HEK293 (cell line): ENCODE measurements around the gene MARCHF3.

ENCODE experiments used
- HOXD13 ChIP-seq: sonication (generic); formaldehyde crosslinking; IDR thresholded peaks from 2 replicates; pipeline ENCODE4 v1.8.0; 2022; ENCODE audit warnings: missing genetic modification reagents, borderline replicate concordance
- MZF1 ChIP-seq: fragments of 450-650 bp; formaldehyde crosslinking; IDR thresholded peaks from 2 replicates; pipeline ENCODE4 v1.5.1; 2017; ENCODE audit warnings: missing biosample characterization, missing genetic modification characterization, borderline replicate concordance
- SALL2 ChIP-seq: fragments of 450-650 bp; formaldehyde crosslinking; IDR thresholded peaks from 2 replicates; pipeline ENCODE4 v1.5.0; 2017; ENCODE audit warnings: missing biosample characterization, mild to moderate bottlenecking, missing genetic modification characterization, borderline replicate concordance
- SP3 ChIP-seq: fragments of 450-650 bp; formaldehyde crosslinking; IDR thresholded peaks from 2 replicates; pipeline ENCODE4 v1.5.1; 2016; ENCODE audit warnings: missing biosample characterization, missing genetic modification characterization
- ZBTB8A ChIP-seq: fragments of 450-650 bp; formaldehyde crosslinking; IDR thresholded peaks from 2 replicates; pipeline ENCODE4 v1.5.1; 2016; ENCODE audit warnings: missing biosample characterization, missing genetic modification characterization
- ZFP37 ChIP-seq: fragments of 450-650 bp; formaldehyde crosslinking; IDR thresholded peaks from 2 replicates; pipeline ENCODE4 v1.5.1; 2016; ENCODE audit warnings: missing biosample characterization, missing genetic modification characterization
- ZNF132 ChIP-seq: fragments of 450-650 bp; formaldehyde crosslinking; IDR thresholded peaks from 2 replicates; pipeline ENCODE4 v1.5.1; 2017; ENCODE audit warnings: missing biosample characterization, missing genetic modification characterization, borderline replicate concordance
- ZNF140 ChIP-seq: fragments of 450-650 bp; formaldehyde crosslinking; IDR thresholded peaks from 2 replicates; pipeline ENCODE4 v1.5.1; 2016; ENCODE audit warnings: missing biosample characterization, missing genetic modification characterization
- ZNF169 ChIP-seq: fragments of 450-650 bp; formaldehyde crosslinking; IDR thresholded peaks from 2 replicates; pipeline ENCODE4 v1.5.1; 2016; ENCODE audit warnings: missing biosample characterization, missing genetic modification characterization
- ZNF19 ChIP-seq: fragments of 450-650 bp; formaldehyde crosslinking; IDR thresholded peaks from 2 replicates; pipeline ENCODE4; 2016; ENCODE audit warnings: missing biosample characterization, missing genetic modification characterization, low read depth
- ZNF2 ChIP-seq: fragments of 450-650 bp; formaldehyde crosslinking; IDR thresholded peaks from 2 replicates; pipeline ENCODE4 v1.5.1; 2016; ENCODE audit warnings: missing biosample characterization, missing genetic modification characterization
- ZNF211 ChIP-seq: fragments of 450-650 bp; formaldehyde crosslinking; IDR thresholded peaks from 2 replicates; pipeline ENCODE4 v1.5.1; 2016; ENCODE audit warnings: low read depth, missing biosample characterization, missing genetic modification characterization
- ZNF239 ChIP-seq: fragments of 450-650 bp; formaldehyde crosslinking; IDR thresholded peaks from 2 replicates; pipeline ENCODE4 v1.5.1; 2016; ENCODE audit warnings: missing biosample characterization, missing genetic modification characterization
- ZNF37A ChIP-seq: fragments of 450-650 bp; IDR thresholded peaks from 2 replicates; pipeline ENCODE4 v1.5.1; 2018; ENCODE audit warnings: missing biosample characterization, missing genetic modification characterization
- ZNF433 ChIP-seq: fragments of 450-650 bp; formaldehyde crosslinking; IDR thresholded peaks from 2 replicates; pipeline ENCODE4 v1.5.1; 2016; ENCODE audit warnings: missing biosample characterization, missing genetic modification characterization, low read depth
- ZNF571 ChIP-seq: fragments of 450-650 bp; formaldehyde crosslinking; IDR thresholded peaks from 2 replicates; pipeline ENCODE4 v1.5.0; 2017; ENCODE audit warnings: missing biosample characterization, missing genetic modification characterization
- ZNF610 ChIP-seq: fragments of 450-650 bp; formaldehyde crosslinking; IDR thresholded peaks from 2 replicates; pipeline ENCODE4 v1.5.1; 2016; ENCODE audit warnings: missing biosample characterization, missing genetic modification characterization, borderline replicate concordance
- ZNF621 ChIP-seq: fragments of 450-650 bp; formaldehyde crosslinking; IDR thresholded peaks from 2 replicates; pipeline ENCODE4 v1.5.1; 2017; ENCODE audit warnings: missing biosample characterization, missing genetic modification characterization
- ZNF629 ChIP-seq: fragments of 450-650 bp; formaldehyde crosslinking; IDR thresholded peaks from 2 replicates; pipeline ENCODE4 v1.5.1; 2017; ENCODE audit warnings: missing biosample characterization, missing genetic modification characterization
- ZNF660 ChIP-seq: fragments of 450-650 bp; IDR thresholded peaks from 2 replicates; pipeline ENCODE4 v1.5.1; 2018; ENCODE audit warnings: missing biosample characterization, mild to moderate bottlenecking, missing genetic modification characterization
- ZNF792 ChIP-seq: fragments of 450-650 bp; formaldehyde crosslinking; IDR thresholded peaks from 2 replicates; pipeline ENCODE4 v1.5.1; 2016; ENCODE audit warnings: missing biosample characterization, missing genetic modification characterization
- ZNF837 ChIP-seq: fragments of 450-650 bp; formaldehyde crosslinking; IDR thresholded peaks from 2 replicates; pipeline ENCODE4 v1.5.1; 2016; ENCODE audit warnings: missing biosample characterization, missing genetic modification characterization
- TF ChIP-seq, protein P1 (sequence below): fragments of 450-650 bp; formaldehyde crosslinking; IDR thresholded peaks from 2 replicates; pipeline ENCODE4 v1.5.1; 2016; ENCODE audit warnings: missing biosample characterization, missing genetic modification characterization, borderline replicate concordance
- TF ChIP-seq, protein P2 (sequence below): fragments of 450-650 bp; formaldehyde crosslinking; optimal IDR thresholded peaks from 2 replicates; pipeline ENCODE3; 2016; ENCODE audit warnings: missing biosample characterization, mild to moderate bottlenecking, missing genetic modification characterization
- TF ChIP-seq, protein P3 (sequence below): fragments of 450-650 bp; formaldehyde crosslinking; IDR thresholded peaks from 2 replicates; pipeline ENCODE4 v1.5.1; 2016; ENCODE audit warnings: missing biosample characterization, missing genetic modification characterization
- TF ChIP-seq, protein P4 (sequence below): fragments of 450-650 bp; formaldehyde crosslinking; IDR thresholded peaks from 2 replicates; pipeline ENCODE4 v1.5.1; 2016; ENCODE audit warnings: missing biosample characterization, missing genetic modification characterization
- TF ChIP-seq, protein P5 (sequence below): fragments of 450-650 bp; formaldehyde crosslinking; IDR thresholded peaks from 2 replicates; pipeline ENCODE4 v1.5.1; 2016; ENCODE audit warnings: missing biosample characterization, missing genetic modification characterization
- TF ChIP-seq, protein P6 (sequence below): fragments of 450-650 bp; formaldehyde crosslinking; IDR thresholded peaks from 2 replicates; pipeline ENCODE4 v1.5.1; 2017; ENCODE audit warnings: missing biosample characterization, missing genetic modification characterization
- TF ChIP-seq, protein P7 (sequence below): fragments of 450-650 bp; formaldehyde crosslinking; IDR thresholded peaks from 2 replicates; pipeline ENCODE4 v1.5.1; 2016; ENCODE audit warnings: missing biosample characterization, missing genetic modification characterization

The MARCHF3 gene

DNA sequence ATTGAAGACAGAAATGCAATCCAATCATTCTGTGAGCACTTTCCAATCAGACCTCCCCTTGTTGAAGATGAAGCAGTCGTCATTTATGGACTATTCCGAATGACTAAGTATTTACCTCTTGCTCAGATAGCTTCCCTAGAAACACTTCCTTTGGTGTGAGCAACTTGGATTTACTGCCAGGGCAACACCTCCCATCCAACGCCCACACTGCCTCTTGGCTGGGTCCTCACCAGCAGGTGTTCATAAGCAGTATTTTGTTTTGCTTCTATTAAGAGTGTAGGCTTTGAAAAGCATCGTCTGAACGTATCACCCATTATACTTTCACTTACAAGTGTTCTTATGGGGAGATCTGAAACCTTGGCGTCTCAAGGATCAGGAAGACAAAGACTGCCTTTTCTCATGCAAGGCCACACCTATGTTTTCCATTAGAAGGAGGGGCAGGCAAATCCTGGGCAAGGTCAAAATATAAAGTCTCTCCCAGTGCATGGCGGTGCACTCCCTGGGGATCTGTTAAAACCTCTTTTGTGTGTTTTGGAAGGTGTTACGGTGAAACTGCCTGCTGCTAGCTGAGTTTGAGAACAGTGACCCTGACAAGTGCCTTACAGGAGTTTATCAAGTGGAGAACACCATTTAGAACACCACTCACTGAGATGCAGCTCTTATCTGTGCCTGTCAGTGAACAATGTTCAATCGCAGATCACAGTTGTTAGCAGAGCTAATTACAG is 10.6 kb upstream of the MARCHF3 start (continued):
- TF ChIP-seq ZNF837 (tag by site-specific recombination) (no peak), ZNF239 (tag by site-specific recombination) (no peak; the same call in 1 of the 2 replicates), ZNF629 (tag by site-specific recombination) (peak; percentile 36; the same call in 1 of the 2 replicates), ZNF140 (tag by site-specific recombination) (no peak), ZNF433 (tag by site-specific recombination) (no peak), ZNF792 (tag by site-specific recombination) (no peak), ZNF610 (tag by site-specific recombination) (no peak), ZNF211 (tag by site-specific recombination) (no peak), ZNF19 (no peak), SALL2 (tag by site-specific recombination) (no peak), ZNF37A (tag by site-specific recombination) (no peak), ZNF2 (tag by site-specific recombination) (0 out of 2 replicates have a peak, but pooled peaks have one; percentile 15), ZBTB8A (tag by site-specific recombination) (no peak), ZNF621 (no peak), ZNF169 (tag by site-specific recombination) (no peak), MZF1 (peak; percentile 69; the same call in 1 of the 2 replicates), SP3 (peak; percentile 60; the same call in 1 of the 2 replicates), ZNF571 (tag by site-specific recombination) (no peak), ZNF132 (tag by site-specific recombination) (no peak), HOXD13 (no peak), ZFP37 (no peak), ZNF660 (tag by site-specific recombination) (no peak)
- TF ChIP-seq, protein P1, sequence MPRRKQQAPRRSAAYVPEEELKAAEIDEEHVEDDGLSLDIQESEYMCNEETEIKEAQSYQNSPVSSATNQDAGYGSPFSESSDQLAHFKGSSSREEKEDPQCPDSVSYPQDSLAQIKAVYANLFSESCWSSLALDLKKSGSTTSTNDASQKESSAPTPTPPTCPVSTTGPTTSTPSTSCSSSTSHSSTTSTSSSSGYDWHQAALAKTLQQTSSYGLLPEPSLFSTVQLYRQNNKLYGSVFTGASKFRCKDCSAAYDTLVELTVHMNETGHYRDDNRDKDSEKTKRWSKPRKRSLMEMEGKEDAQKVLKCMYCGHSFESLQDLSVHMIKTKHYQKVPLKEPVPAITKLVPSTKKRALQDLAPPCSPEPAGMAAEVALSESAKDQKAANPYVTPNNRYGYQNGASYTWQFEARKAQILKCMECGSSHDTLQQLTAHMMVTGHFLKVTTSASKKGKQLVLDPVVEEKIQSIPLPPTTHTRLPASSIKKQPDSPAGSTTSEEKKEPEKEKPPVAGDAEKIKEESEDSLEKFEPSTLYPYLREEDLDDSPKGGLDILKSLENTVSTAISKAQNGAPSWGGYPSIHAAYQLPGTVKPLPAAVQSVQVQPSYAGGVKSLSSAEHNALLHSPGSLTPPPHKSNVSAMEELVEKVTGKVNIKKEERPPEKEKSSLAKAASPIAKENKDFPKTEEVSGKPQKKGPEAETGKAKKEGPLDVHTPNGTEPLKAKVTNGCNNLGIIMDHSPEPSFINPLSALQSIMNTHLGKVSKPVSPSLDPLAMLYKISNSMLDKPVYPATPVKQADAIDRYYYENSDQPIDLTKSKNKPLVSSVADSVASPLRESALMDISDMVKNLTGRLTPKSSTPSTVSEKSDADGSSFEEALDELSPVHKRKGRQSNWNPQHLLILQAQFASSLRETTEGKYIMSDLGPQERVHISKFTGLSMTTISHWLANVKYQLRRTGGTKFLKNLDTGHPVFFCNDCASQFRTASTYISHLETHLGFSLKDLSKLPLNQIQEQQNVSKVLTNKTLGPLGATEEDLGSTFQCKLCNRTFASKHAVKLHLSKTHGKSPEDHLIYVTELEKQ (tag by site-specific recombination): no peak
- TF ChIP-seq, protein P2, sequence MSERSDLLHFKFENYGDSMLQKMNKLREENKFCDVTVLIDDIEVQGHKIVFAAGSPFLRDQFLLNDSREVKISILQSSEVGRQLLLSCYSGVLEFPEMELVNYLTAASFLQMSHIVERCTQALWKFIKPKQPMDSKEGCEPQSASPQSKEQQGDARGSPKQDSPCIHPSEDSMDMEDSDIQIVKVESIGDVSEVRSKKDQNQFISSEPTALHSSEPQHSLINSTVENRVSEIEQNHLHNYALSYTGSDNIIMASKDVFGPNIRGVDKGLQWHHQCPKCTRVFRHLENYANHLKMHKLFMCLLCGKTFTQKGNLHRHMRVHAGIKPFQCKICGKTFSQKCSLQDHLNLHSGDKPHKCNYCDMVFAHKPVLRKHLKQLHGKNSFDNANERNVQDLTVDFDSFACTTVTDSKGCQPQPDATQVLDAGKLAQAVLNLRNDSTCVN (tag by site-specific recombination): no peak
- TF ChIP-seq, protein P3, sequence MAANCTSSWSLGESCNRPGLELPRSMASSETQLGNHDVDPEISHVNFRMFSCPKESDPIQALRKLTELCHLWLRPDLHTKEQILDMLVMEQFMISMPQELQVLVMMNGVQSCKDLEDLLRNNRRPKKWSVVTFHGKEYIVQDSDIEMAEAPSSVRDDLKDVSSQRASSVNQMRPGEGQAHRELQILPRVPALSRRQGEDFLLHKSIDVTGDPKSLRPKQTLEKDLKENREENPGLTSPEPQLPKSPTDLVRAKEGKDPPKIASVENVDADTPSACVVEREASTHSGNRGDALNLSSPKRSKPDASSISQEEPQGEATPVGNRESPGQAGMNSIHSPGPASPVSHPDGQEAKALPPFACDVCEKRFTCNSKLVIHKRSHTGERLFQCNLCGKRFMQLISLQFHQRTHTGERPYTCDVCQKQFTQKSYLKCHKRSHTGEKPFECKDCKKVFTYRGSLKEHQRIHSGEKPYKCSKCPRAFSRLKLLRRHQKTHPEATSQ (tag by site-specific recombination): no peak
- TF ChIP-seq, protein P4, sequence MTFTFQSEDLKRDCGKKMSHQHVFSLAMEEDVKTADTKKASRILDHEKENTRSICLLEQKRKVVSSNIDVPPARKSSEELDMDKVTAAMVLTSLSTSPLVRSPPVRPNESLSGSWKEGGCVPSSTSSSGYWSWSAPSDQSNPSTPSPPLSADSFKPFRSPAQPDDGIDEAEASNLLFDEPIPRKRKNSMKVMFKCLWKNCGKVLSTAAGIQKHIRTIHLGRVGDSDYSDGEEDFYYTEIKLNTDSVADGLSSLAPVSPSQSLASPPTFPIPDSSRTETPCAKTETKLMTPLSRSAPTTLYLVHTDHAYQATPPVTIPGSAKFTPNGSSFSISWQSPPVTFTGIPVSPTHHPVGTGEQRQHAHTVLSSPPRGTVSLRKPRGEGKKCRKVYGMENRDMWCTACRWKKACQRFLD (tag by site-specific recombination): no peak
- TF ChIP-seq, protein P5, sequence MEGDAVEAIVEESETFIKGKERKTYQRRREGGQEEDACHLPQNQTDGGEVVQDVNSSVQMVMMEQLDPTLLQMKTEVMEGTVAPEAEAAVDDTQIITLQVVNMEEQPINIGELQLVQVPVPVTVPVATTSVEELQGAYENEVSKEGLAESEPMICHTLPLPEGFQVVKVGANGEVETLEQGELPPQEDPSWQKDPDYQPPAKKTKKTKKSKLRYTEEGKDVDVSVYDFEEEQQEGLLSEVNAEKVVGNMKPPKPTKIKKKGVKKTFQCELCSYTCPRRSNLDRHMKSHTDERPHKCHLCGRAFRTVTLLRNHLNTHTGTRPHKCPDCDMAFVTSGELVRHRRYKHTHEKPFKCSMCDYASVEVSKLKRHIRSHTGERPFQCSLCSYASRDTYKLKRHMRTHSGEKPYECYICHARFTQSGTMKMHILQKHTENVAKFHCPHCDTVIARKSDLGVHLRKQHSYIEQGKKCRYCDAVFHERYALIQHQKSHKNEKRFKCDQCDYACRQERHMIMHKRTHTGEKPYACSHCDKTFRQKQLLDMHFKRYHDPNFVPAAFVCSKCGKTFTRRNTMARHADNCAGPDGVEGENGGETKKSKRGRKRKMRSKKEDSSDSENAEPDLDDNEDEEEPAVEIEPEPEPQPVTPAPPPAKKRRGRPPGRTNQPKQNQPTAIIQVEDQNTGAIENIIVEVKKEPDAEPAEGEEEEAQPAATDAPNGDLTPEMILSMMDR: no peak
- TF ChIP-seq, protein P6, sequence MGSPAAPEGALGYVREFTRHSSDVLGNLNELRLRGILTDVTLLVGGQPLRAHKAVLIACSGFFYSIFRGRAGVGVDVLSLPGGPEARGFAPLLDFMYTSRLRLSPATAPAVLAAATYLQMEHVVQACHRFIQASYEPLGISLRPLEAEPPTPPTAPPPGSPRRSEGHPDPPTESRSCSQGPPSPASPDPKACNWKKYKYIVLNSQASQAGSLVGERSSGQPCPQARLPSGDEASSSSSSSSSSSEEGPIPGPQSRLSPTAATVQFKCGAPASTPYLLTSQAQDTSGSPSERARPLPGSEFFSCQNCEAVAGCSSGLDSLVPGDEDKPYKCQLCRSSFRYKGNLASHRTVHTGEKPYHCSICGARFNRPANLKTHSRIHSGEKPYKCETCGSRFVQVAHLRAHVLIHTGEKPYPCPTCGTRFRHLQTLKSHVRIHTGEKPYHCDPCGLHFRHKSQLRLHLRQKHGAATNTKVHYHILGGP: peak; percentile 32; the same call in 1 of the 2 replicates
- TF ChIP-seq, protein P7, sequence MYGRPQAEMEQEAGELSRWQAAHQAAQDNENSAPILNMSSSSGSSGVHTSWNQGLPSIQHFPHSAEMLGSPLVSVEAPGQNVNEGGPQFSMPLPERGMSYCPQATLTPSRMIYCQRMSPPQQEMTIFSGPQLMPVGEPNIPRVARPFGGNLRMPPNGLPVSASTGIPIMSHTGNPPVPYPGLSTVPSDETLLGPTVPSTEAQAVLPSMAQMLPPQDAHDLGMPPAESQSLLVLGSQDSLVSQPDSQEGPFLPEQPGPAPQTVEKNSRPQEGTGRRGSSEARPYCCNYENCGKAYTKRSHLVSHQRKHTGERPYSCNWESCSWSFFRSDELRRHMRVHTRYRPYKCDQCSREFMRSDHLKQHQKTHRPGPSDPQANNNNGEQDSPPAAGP (tag by site-specific recombination): peak; percentile 70; the same call in 1 of the 2 replicates
